Skeletal muscle tissue (tissue), 4 donors: Measurements from ENCODE around the gene CCDC138. TPM values are rescaled to one million over a fixed set of nuclear protein-coding genes. Genes with fewer than 3 reads are reported as not detected.

Experiments
- H3K27ac ChIP-seq: one replicate; pipeline ENCODE4 v1.7.0; 2013; ENCODE audit warnings: mild to moderate bottlenecking, low read depth, low read length, inconsistent platforms
- H3K27me3 ChIP-seq, 3 donors: one replicate each; pipeline ENCODE4 v1.7.0; 2013; ENCODE audit warnings: low read length in 3 of 3; ENCODE audit not compliant: control insufficient read depth in 3 of 3, insufficient read depth in 3 of 3
- H3K36me3 ChIP-seq, 3 donors: one replicate each; pipeline ENCODE4 v1.7.0; 2013; ENCODE audit warnings: low read length in 3 of 3; ENCODE audit not compliant: control insufficient read depth in 3 of 3, insufficient read depth in 3 of 3
- H3K4me1 ChIP-seq, 3 donors: one replicate each; pipeline ENCODE4 v1.7.0; 2013; ENCODE audit warnings: low read length in 3 of 3, mild to moderate bottlenecking in 3 of 3; ENCODE audit not compliant: control insufficient read depth in 3 of 3, insufficient read depth in 3 of 3
- H3K4me3 ChIP-seq, 3 donors: one replicate each; pipeline ENCODE4 v1.7.0; 2013; ENCODE audit warnings: low read length in 3 of 3
- H3K9ac ChIP-seq, 3 donors: one replicate each; pipeline ENCODE4 v1.7.0; 2013; ENCODE audit warnings: low read length in 3 of 3, mild to moderate bottlenecking in 3 of 3, moderate library complexity in 2 of 3, low read depth in 1 of 3
- H3K9me3 ChIP-seq, 3 donors: one replicate each; pipeline ENCODE4 v1.7.0; 2013; ENCODE audit warnings: low read length in 3 of 3; ENCODE audit not compliant: control insufficient read depth in 3 of 3
- total RNA-seq: library from RNA; depleted of rRNA; stranded (reverse); fragments of >200 nt; gene quantifications from one replicate; pipeline ENCODE4 v1.2.3, GENCODE V29; 2014
- donor health status: Osteomylitis.

The CCDC138 gene
- total RNA-seq, 1 donor from 2014 or later = 12.0 TPM

- no peaks in the 10 kb centered on the region for H3K36me3 ChIP-seq
- H3K9ac ChIP-seq = no peak overlapping the region
- H3K27ac ChIP-seq = no peak overlapping the region
- peaks cover 0 to 13% (median 10%) of the 10 kb centered on the region in 3 donors for H3K27me3 ChIP-seq
- H3K9me3 ChIP-seq = no peaks in the 10 kb centered on the region
- H3K4me3 ChIP-seq = no peak overlapping the region
- no peaks in the 10 kb centered on the region for H3K4me1 ChIP-seq
Observed at GRCh38 chr2:108905176-108905575, 118.6 kb downstream of the CCDC138 start.

DNA sequence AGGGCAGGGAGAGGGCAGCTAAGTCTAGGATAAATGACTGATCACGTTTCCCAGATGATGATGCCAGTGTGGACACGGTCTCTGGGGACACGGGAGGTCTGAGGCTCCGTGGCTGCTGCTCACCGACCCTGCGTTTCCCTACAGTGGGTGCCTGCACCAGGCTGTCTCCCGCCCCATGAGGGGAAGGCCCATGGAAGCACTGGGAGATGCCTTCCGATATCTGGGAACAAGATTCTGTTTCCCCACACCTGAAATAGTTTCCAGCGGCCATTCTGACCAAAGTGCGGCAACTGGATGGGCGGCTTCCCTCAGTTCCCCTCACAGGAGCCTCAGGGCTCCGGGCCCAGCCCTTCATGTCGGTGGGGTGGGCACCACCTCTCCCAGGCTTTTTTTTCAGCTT, 119.3 kb downstream of the CCDC138 start:
- H3K36me3 ChIP-seq = no peaks in the 10 kb centered on the region
- H3K4me3 ChIP-seq = no peak overlapping the region
- H3K27me3 ChIP-seq = peaks cover 0 to 17% (median 12%) of the 10 kb centered on the region in 3 donors
- H3K4me1 ChIP-seq = no peaks in the 10 kb centered on the region
- H3K9ac ChIP-seq = no peak overlapping the region
- H3K27ac ChIP-seq = no peak overlapping the region
- no peaks in the 10 kb centered on the region for H3K9me3 ChIP-seq

- H3K36me3 ChIP-seq = no peaks in the 10 kb centered on the region
- no peak overlapping the region for H3K4me3 ChIP-seq
- H3K9me3 ChIP-seq = no peaks in the 10 kb centered on the region
- no peak overlapping the region for H3K27ac ChIP-seq
- peaks cover 0 to 17% (median 15%) of the 10 kb centered on the region in 3 donors for H3K27me3 ChIP-seq
- no peak overlapping the region for H3K9ac ChIP-seq
- H3K4me1 ChIP-seq = no peaks in the 10 kb centered on the region
Observed at GRCh38 chr2:108906403-108907077, 120.0 kb downstream of the CCDC138 start.

DNA sequence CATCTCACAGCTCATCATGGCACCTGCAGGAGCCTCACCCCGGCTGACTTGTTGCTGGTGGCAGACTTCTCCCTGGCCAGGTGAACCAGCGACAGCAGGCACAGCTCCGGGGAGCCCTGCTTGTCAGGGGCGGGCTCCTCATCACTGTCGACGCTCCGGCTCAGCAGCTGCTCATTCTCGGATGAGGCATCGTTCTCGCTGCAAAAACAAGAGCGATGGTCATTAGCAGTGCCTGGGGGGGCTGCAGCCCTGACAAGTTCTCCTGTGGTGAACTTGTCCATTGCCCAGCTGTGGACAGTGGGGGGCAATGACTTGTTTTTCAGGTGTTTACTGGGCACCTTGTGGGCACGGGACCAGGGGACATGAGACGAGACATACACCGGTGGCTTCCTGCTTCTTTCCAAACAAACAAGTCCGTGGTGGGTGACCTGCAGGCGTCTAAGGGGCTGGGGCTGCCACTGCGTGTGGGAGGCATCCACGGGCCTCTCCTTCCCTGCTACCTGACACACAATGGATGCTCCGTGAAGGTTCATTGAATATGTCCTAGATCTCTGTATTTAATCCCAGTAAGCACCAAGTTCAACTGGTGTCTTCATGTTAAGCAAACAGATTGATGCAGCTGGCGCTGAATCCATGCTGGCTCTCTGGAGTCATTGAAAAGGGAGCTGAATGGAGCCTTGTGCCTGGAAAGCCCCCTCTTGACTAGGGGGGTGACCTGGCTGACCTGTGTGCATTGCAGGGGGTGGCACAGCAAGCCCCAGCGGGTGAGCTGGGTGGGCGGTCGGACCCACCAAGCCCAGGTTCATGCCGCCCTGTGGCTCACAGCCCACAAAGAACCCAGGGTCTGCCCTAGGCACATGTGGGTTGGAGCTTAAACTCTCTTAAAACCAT, 121.5 kb downstream of the CCDC138 start:
- H3K9me3 ChIP-seq = no peaks in the 10 kb centered on the region
- no peak overlapping the region for H3K9ac ChIP-seq
- H3K4me3 ChIP-seq = no peak overlapping the region
- H3K27ac ChIP-seq = no peak overlapping the region
- peaks cover 0 to 17% (median 15%) of the 10 kb centered on the region in 3 donors for H3K27me3 ChIP-seq
- H3K4me1 ChIP-seq = no peaks in the 10 kb centered on the region
- no peaks in the 10 kb centered on the region for H3K36me3 ChIP-seq

DNA sequence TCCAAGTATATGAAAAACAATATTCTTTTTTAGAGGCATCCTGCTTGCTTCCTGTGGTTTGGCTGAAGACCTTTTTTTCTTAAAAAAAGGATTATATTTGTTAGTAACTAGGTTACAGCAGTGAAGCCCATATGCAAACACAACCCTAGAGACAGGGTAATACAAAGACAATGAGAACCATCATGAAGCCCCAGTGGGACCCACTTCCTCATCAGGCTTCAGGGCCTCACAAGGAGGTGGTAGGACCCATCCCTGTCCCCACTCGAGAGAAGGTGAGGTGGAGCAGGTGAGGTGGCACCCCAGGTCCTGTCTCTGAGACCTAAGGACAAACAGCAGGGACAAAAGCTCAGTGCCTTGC, 122.1 kb downstream of the CCDC138 start:
- Histone ChIP-seq H3K4me1 (no peaks in the 10 kb centered on the region), H3K4me3 (no peak overlapping the region), H3K27me3 (peaks cover 0 to 17% (median 15%) of the 10 kb centered on the region in 3 donors), H3K27ac (no peak overlapping the region), H3K9me3 (no peaks in the 10 kb centered on the region), H3K36me3 (no peaks in the 10 kb centered on the region), H3K9ac (no peak overlapping the region)

DNA sequence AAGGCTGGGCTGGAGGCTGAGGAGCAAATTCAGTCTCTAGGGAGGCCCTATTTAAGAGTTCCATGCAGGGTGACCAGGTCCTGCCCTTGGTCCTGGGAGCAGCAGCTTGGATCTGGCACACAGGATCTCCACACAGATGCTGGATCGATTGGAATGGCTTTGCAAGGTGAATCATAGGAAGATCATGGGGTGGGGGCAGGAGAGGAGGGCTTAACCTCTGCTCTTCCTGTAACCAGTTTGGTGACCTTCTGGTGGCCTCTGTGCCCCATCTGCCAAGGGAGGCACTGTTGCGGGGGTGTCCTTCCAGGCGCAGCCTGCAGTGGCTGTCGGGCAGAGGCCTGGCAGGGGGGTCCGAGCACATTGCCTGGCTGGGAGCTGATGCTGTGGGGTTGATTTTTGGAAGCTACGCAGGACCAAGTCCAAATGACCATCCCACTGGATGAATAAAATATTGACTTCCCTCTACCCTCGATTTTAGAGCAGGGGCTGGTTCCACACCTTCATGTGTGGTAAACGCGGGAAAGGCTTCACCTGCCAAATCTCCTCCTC, 122.8 kb downstream of the CCDC138 start:
- Histone ChIP-seq H3K9me3 (no peaks in the 10 kb centered on the region), H3K4me1 (no peaks in the 10 kb centered on the region), H3K4me3 (no peak overlapping the region), H3K27me3 (peaks cover 0 to 17% (median 15%) of the 10 kb centered on the region in 3 donors), H3K36me3 (no peaks in the 10 kb centered on the region), H3K27ac (no peak overlapping the region), H3K9ac (no peak overlapping the region)

GRCh38 chr2:108910011-108910431, 123.5 kb downstream of the CCDC138 start:
- Histone ChIP-seq H3K9ac (no peak overlapping the region), H3K36me3 (no peaks in the 10 kb centered on the region), H3K4me3 (no peak overlapping the region), H3K9me3 (no peaks in the 10 kb centered on the region), H3K27me3 (peaks cover 0 to 17% (median 15%) of the 10 kb centered on the region in 3 donors), H3K27ac (no peak overlapping the region), H3K4me1 (no peaks in the 10 kb centered on the region)

- Histone ChIP-seq H3K27me3 (peaks cover 0 to 17% (median 12%) of the 10 kb centered on the region in 3 donors), H3K27ac (no peak overlapping the region), H3K4me3 (no peak overlapping the region), H3K36me3 (no peaks in the 10 kb centered on the region), H3K4me1 (no peaks in the 10 kb centered on the region), H3K9me3 (no peaks in the 10 kb centered on the region), H3K9ac (no peak overlapping the region)
Observed at GRCh38 chr2:108910541-108911396, 124.2 kb downstream of the CCDC138 start.

DNA sequence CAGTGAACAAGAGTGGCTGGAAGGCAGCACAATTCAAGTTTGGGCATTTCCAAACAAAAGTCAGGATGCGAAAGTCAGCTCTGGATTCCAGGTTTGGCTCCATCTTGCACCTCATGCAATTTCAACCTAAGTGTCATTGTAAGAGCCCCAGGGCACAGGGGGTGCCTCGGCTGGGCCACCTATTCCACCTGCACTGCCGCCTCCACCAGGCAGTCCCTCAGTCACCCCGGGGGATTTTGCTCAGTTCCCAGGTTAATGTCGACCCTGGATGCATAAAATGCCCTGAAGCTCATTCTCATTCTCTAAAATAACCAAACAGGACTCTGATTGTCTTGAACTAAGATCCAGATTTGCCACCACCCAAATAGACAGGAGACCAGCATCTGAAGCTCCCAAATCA, 124.8 kb downstream of the CCDC138 start:
- Histone ChIP-seq H3K27ac (no peak overlapping the region), H3K4me3 (no peak overlapping the region), H3K9ac (no peak overlapping the region), H3K4me1 (no peaks in the 10 kb centered on the region), H3K9me3 (no peaks in the 10 kb centered on the region), H3K36me3 (no peaks in the 10 kb centered on the region), H3K27me3 (peaks cover 0 to 17% (median 11%) of the 10 kb centered on the region in 3 donors)
